K562 (cell line): ENCODE data around the gene MMP28. TPM values are rescaled to one million over a fixed set of nuclear protein-coding genes. Genes with fewer than 3 reads are reported as not detected.

Source experiments
- ATAC-seq: fragments of 200-7000 bp; cut with Tn5 transposase; 3 replicates; pipeline ENCODE4 v1.9.1; 2020; ENCODE audit warnings: moderate library complexity
- BruUV-seq: library from RNA; stranded (reverse); fragments of 400-500 nt; replicated peaks from 2 replicates; lab custom pipeline; 2021; lab: Mats Ljungman, UMichigan
- CTCF ChIA-PET: fragments of 300-600 bp; formaldehyde crosslinking; extraction: SDS; loops from one replicate; lab custom pipeline; 2021; ENCODE audit warnings: low intra/inter-chr PET ratio; lab: Yijun Ruan, JAX
- POLR2A ChIA-PET: fragments of 300-600, 350-650 bp; sonication (Branson Sonifier 250); formaldehyde crosslinking; extraction: SDS; loops from one replicate; lab custom pipeline; 2021; ENCODE audit warnings: antibody characterized with exemption, inconsistent platforms; lab: Yijun Ruan, JAX
- DNase-seq, 4 experiments: peaks; one replicate each; pipeline versions ENCODE4 v3.0.0 to v3.0.0-alpha.2; 2011 to 2018; ENCODE audit warnings: low spot score in 3 of 4, mixed read lengths in 3 of 4; ENCODE audit errors: extremely low read depth in 1 of 4
- FAIRE-seq: peaks from 2 replicates; lab custom pipeline; 2011; peaks lifted over from hg19 to GRCh38; lab: Jason Lieb, UNC
- H2AFZ ChIP-seq: 2 replicates; pipeline ENCODE4 v1.6.0; 2011; ENCODE audit warnings: low read depth, low read length, control low read depth, inconsistent platforms
- H3K27ac ChIP-seq: fragments of 200-600 bp; 3 replicates; pipeline ENCODE4 v1.8.0; 2011; ENCODE audit warnings: low read depth, mild to moderate bottlenecking, control low read depth, inconsistent platforms, low read length, moderate library complexity, mixed read lengths; ENCODE audit errors: extremely low read depth
- H3K27me3 ChIP-seq, 2 experiments: fragments of 300-600 bp in 1 of 2; 2 replicates in 1 of 2; 3 replicates in 1 of 2; pipeline versions ENCODE4 v1.6.0 to v1.8.0; 2011; ENCODE audit warnings: inconsistent platforms in 2 of 2, low read length in 2 of 2, mild to moderate bottlenecking in 1 of 2, mixed read lengths in 1 of 2, moderate library complexity in 1 of 2; ENCODE audit not compliant: control insufficient read depth in 2 of 2, insufficient read depth in 2 of 2
- H3K36me3 ChIP-seq: fragments of 300-600 bp; 3 replicates; pipeline ENCODE4 v1.8.0; 2011; ENCODE audit warnings: mild to moderate bottlenecking, low read length, inconsistent platforms; ENCODE audit not compliant: control insufficient read depth, insufficient read depth
- H3K4me1 ChIP-seq, 2 experiments: fragments of 200-600 bp in 1 of 2; replicated peaks in 1 of 2; 2 replicates in 1 of 2; 3 replicates in 1 of 2; pipeline versions ENCODE4 v1.5.1 to v1.8.0; 2011; ENCODE audit warnings: inconsistent platforms in 2 of 2, low read length in 2 of 2, mild to moderate bottlenecking in 1 of 2, mixed read lengths in 1 of 2, moderate library complexity in 1 of 2; ENCODE audit not compliant: control insufficient read depth in 2 of 2, insufficient read depth in 2 of 2
- H3K4me2 ChIP-seq: 2 replicates; pipeline ENCODE4 v1.6.1; 2011; ENCODE audit warnings: low read length, control low read depth, inconsistent platforms, mixed read lengths; ENCODE audit not compliant: insufficient read depth
- H3K4me3 ChIP-seq: fragments of 200-600 bp; sonication (generic), shearing (Covaris generic); 2 replicates; pipeline ENCODE4 v1.5.1; 2016; ENCODE audit warnings: control low read depth, inconsistent platforms
- H3K79me2 ChIP-seq: fragments of 200-600 bp; 3 replicates; pipeline ENCODE4 v1.8.0; 2011; ENCODE audit warnings: low read length, inconsistent platforms; ENCODE audit not compliant: control insufficient read depth, insufficient read depth
- H3K9ac ChIP-seq, 2 experiments: 2 replicates each; pipeline versions ENCODE4 v1.6.0 to v1.6.1; 2011; ENCODE audit warnings: low read depth in 2 of 2, low read length in 2 of 2, control low read depth in 1 of 2, inconsistent platforms in 1 of 2, mild to moderate bottlenecking in 1 of 2, mixed read lengths in 1 of 2; ENCODE audit not compliant: insufficient read depth in 1 of 2
- H3K9me1 ChIP-seq: one replicate; pipeline ENCODE4 v1.6.0; 2011; ENCODE audit warnings: inconsistent platforms, mild to moderate bottlenecking, low read length, moderate library complexity; ENCODE audit not compliant: control insufficient read depth, insufficient read depth
- H3K9me3 ChIP-seq: replicated peaks from 2 replicates; pipeline ENCODE4 v1.5.1; 2011; ENCODE audit warnings: low read depth, low read length, inconsistent platforms; ENCODE audit not compliant: control insufficient read depth, insufficient read depth
- H4K20me1 ChIP-seq: replicated peaks from 2 replicates; pipeline ENCODE4 v1.6.1; 2011; ENCODE audit warnings: low read length, inconsistent platforms, mixed read lengths; ENCODE audit not compliant: control insufficient read depth, insufficient read depth
- CUX1 ChIP-seq: fragments of 200-800 bp; sonication (Bioruptor generic); IDR thresholded peaks from 2 replicates; pipeline ENCODE4 v1.6.1; 2016; ENCODE audit warnings: missing genetic modification characterization, missing compliant biosample characterization
- HIVEP1 ChIP-seq: fragments of 250-450 bp; sonication (Bioruptor Pico); IDR thresholded peaks from 2 replicates; pipeline ENCODE4 v1.4.0; 2020; ENCODE audit warnings: mild to moderate bottlenecking
- HNRNPK ChIP-seq: fragments of 200-400 bp; formaldehyde crosslinking; IDR thresholded peaks from one replicate; pipeline ENCODE4 v1.6.1; 2018; ENCODE audit warnings: mild to moderate bottlenecking, low read depth, low read length; ENCODE audit not compliant: poor library complexity, severe bottlenecking
- L3MBTL2 ChIP-seq: fragments of 450-650 bp; IDR thresholded peaks from 2 replicates; pipeline ENCODE4 v1.6.1; 2016; ENCODE audit warnings: mild to moderate bottlenecking, moderate library complexity
- SAFB ChIP-seq: fragments of 200-400 bp; formaldehyde crosslinking; IDR thresholded peaks from 2 replicates; pipeline ENCODE4 v1.6.1; 2017; ENCODE audit warnings: low read depth, low read length, borderline replicate concordance
- SP1 ChIP-seq: sonication (generic); formaldehyde crosslinking; IDR thresholded peaks from 2 replicates; pipeline ENCODE4 v1.8.1; 2022; ENCODE audit warnings: mild to moderate bottlenecking, missing genetic modification reagents
- TBP ChIP-seq: optimal IDR thresholded peaks from 2 replicates; pipeline ENCODE3; 2011; ENCODE audit warnings: low read depth, low read length, improper control_type of control experiment
- WHSC1 ChIP-seq: IDR thresholded peaks from one replicate; pipeline ENCODE4 v1.6.1; 2012; ENCODE audit warnings: low read length, control low read depth, inconsistent platforms
- ZBTB1 ChIP-seq: sonication (generic); formaldehyde crosslinking; IDR thresholded peaks from 2 replicates; pipeline ENCODE4 v1.8.1; 2023; ENCODE audit warnings: missing genetic modification reagents, low read depth, mild to moderate bottlenecking, borderline replicate concordance
- ZEB2 ChIP-seq: fragments of 450-650 bp; IDR thresholded peaks from 2 replicates; pipeline ENCODE4 v1.6.1; 2016
- ZNF76 ChIP-seq: fragments of 250-450 bp; sonication (Bioruptor Pico); IDR thresholded peaks from 2 replicates; pipeline ENCODE4 v1.4.0; 2020; ENCODE audit warnings: mild to moderate bottlenecking, moderate library complexity, borderline replicate concordance
- WGBS: fragments of 100-300 bp; shearing (Covaris generic); methylation state at CpG from one replicate; pipeline ENCODE4 v1.1.6; 2016; ENCODE audit warnings: low coverage, mixed read lengths; ENCODE audit not compliant: insufficient coverage; ENCODE audit errors: missing lambda C conversion rate; 5-methylcytosine and 5-hydroxymethylcytosine counted together
- in situ Hi-C: fragments of 300-500 bp; cut with MboI; formaldehyde crosslinking; loops from 4 replicates; pipeline ENCODE4 v1.15.0; 2018; ENCODE audit warnings: inconsistent platforms, mixed read lengths
- intact Hi-C: fragments of 100-400 bp; cut with micrococcal nuclease; formaldehyde crosslinking; loops from 2 replicates; pipeline ENCODE4 v1.14.2; 2022
- polyA plus RNA-seq, 8 experiments: library from polyadenylated mRNA; depleted of rRNA in 4 of 8; stranded (reverse) in 5 of 8; unstranded in 3 of 8; fragments of >200 nt; fragmentation: Nextera tagmentation in 2 of 8; fragmentation: Illumina TruSeq in 1 of 8; extraction: Ambion mirVana in 2 of 8; extraction: Trizol in 1 of 8; gene quantifications; 2 replicates each; pipeline versions ENCODE4 v1.2.1 to v1.2.3, GENCODE V29; 2011 to 2014; ENCODE audit warnings: inconsistent platforms in 1 of 8, missing spikeins in 1 of 8
- total RNA-seq, 7 experiments: library from RNA; depleted of rRNA in 6 of 7; stranded (reverse); fragments of >200 nt in 6 of 7; fragmentation: Illumina TruSeq in 2 of 7; extraction: Trizol in 2 of 7; gene quantifications; 2 replicates each; pipeline versions ENCODE4 v1.2.1 to v1.2.3, GENCODE V29; 2011 to 2021; ENCODE audit warnings: low replicate concordance in 1 of 7

MMP28 gene
- total and polyA plus RNA-seq, 9 of the 15 experiments (the other 6 are each of a cell fraction or from before 2014, with no cell fraction given), result not detected

- TF ChIP-seq CUX1 (CRISPR knock-in tag), result no peak
- TF ChIP-seq TBP, result no peak
- no peak for TF ChIP-seq HNRNPK
- TF ChIP-seq, all 486 proteins: peak for 0
Measured at GRCh38 chr17:35797370-35797769, 1.9 kb upstream of the MMP28 start (continued).

GRCh38 chr17:35796942-35797341, 1.5 kb upstream of the MMP28 start:
- Histone ChIP-seq H3K27ac (no peak overlapping the region), H3K4me2 (no peak overlapping the region), H3K9me1 (no peaks in the 10 kb centered on the region), H4K20me1 (peaks cover 4% of the 10 kb centered on the region; the same call in 1 of the 2 replicates), H3K36me3 (no peaks in the 10 kb centered on the region), H3K79me2 (no peaks in the 10 kb centered on the region), H3K27me3 (peaks cover 44 to 67% of the 10 kb centered on the region in 2 experiments), H3K9me3 (no peaks in the 10 kb centered on the region), H3K4me1 (peaks cover 2 to 14% of the 10 kb centered on the region in 2 experiments), H3K9ac (no peak overlapping the region), H2AFZ (no peak overlapping the region), H3K4me3 (no peak overlapping the region)
- ATAC-seq, result no peak
- intact Hi-C loops, result no loop called here
- POLR2A ChIA-PET, result interaction anchor here (2.0 kb wide), 1 partner anchor 12 kb away, joined by 13 read pairs; the partner anchor contains the start of gene TAF15
- in situ Hi-C loops, result no loop called here
- TF ChIP-seq ZNF76 (no peak), SP1 (CRISPR knock-in tag) (no peak), ZBTB1 (CRISPR knock-in tag) (no peak), WHSC1 (no peak), SAFB (no peak), HIVEP1 (no peak), ZEB2 (no peak), L3MBTL2 (no peak)
- CTCF ChIA-PET, result no interaction called here
- no TSS peak for BruUV-seq
- FAIRE-seq, result no peak
- DNase-seq, result no peak
- 0% methylated on average over 1 of the region's 1 CpG for WGBS
